ENCODE measurements around the gene RIC8A.
"Not testable (repeated sequence)": the region's sequence is repeated elsewhere in the genome, so short reads cannot be mapped to it uniquely, and the experiment has no call there.

RIC8A gene

GRCh38 chr11:207208-207862, at the start of gene RIC8A, which contains the start of gene BET1L:
Gene RIC8A (plus strand): TSS chr11:207708. CDS start chr11:208855, 1,147 bp downstream.
Gene BET1L (minus strand): TSS chr11:207399. CDS start chr11:207321, 78 bp downstream.
- DNase-seq (ENCODE audit: low read depth): peak; percentile 99

GRCh38 chr11:180242-180641, 27.3 kb upstream of the RIC8A start:
- not testable (repeated sequence) for DNase-seq (ENCODE audit: low read depth)

DNA sequence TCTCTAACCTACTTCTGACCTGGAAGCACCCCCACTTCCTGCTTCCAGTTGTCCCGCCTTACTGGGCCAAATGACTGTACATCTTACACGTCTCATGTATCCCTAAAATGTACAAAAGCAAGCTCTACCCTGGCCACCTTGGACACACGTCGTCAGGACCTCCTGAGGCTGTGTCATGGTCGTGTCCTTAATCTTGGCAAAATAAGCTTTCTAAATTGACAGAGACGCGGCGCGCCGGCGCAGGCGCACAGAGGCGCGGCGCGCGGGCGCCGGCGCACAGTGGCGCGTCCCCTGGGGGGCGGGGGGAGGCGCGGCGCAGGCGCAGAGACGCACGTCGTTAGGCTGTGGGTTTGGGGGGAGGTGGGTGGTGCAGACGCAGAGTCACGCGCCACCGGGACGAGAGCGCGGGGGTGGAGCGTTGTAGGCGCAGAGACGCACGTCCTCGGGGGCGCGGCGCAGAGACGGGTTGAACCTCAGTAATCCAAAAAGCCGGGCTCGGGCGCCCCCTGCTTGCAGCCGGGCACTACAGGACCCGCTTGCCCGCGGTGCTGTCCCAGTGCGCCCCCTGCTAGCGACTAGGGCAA, 18.2 kb upstream of the RIC8A start:
- DNase-seq (ENCODE audit: low read depth): not testable (repeated sequence)

DNA sequence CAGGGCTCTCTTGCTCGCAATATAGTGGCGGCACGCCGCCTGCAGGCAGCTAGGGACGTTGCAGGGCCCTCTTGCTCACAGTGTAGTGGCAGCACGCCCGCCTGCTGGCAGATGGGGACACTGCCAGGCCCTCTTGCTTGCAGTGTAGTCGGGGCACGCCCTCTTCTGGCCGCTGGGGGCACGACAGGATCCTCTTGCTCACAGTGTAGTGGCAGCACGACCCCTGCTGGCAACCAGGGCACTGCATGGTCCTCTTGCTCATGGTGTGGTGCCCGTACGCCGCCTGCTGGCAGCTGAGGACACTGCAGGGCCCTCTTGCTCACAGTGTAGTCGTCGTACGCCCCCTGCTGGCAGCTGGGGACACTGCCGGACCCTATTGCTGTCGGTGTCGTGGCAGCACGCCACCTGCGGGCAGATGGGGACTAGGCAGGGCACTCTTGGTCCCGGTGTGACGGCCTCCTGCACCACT, 17.6 kb upstream of the RIC8A start:
- DNase-seq (ENCODE audit: low read depth): not testable (repeated sequence)

- not testable (repeated sequence) for DNase-seq (ENCODE audit: low read depth)
Observed at GRCh38 chr11:190546-190945, 17.0 kb upstream of the RIC8A start.

- DNase-seq (ENCODE audit: low read depth): not testable (repeated sequence)
Observed at GRCh38 chr11:191490-192478, 15.7 kb upstream of the RIC8A start.

DNA sequence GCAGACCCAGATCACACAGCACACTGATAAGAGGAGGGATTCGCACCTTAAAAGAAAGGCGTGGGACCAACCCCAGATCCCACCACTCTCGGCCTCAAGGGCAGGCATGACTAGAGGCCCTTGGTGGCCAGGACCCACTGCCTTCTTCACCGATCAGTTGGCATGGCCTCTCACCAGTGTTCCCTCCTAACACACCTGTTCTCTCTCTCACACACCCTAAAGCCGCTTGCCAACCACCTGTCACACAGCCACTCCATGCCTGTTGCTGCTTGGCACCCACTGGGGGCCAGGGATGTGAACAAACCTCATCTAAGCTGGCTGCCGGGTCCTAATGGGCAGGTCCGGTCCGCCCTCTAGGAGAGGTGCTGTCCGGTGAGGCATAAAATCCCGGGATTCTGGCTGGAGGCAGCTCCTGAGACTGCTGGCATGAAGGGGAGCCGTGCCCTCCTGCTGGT, 14.8 kb upstream of the RIC8A start, which contains the start of gene SCGB1C1:
Gene SCGB1C1 (plus strand): TSS at position 405 of the 455 bp plus-strand sequence. CDS start 22 bp downstream, at position 427.
- not testable (repeated sequence) for DNase-seq (ENCODE audit: low read depth)

- DNase-seq (ENCODE audit: low read depth): not testable (repeated sequence)
Observed at GRCh38 chr11:193481-193880, 14.0 kb upstream of the RIC8A start.

- DNase-seq (ENCODE audit: low read depth): no peak
Observed at GRCh38 chr11:196786-197731, 10.4 kb upstream of the RIC8A start.

DNA sequence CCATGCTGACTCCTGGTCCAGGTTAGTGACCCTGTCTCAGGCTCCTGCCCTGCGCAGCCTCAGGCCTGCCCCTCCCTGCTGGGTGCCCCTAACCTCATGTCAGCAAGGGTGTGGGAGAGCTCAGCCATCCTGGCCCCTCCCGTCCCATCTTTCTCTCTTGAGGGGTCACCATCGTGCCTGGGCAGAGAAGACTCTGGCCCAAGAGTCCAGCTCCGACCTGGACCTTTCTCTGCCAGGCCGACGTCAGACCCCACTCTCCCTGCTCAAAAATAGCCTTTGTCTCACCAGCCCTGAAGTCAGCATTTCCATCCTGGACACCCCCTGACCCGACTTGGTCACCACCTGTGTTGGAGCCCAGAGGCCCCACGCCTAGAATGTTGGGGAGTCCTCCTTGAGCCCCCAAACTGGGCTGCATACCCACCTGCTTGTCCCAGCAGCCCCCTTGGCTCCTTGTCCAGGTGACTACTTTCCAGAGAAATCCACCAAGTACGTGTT, 9.7 kb upstream of the RIC8A start:
- no peak for DNase-seq (ENCODE audit: low read depth)

DNA sequence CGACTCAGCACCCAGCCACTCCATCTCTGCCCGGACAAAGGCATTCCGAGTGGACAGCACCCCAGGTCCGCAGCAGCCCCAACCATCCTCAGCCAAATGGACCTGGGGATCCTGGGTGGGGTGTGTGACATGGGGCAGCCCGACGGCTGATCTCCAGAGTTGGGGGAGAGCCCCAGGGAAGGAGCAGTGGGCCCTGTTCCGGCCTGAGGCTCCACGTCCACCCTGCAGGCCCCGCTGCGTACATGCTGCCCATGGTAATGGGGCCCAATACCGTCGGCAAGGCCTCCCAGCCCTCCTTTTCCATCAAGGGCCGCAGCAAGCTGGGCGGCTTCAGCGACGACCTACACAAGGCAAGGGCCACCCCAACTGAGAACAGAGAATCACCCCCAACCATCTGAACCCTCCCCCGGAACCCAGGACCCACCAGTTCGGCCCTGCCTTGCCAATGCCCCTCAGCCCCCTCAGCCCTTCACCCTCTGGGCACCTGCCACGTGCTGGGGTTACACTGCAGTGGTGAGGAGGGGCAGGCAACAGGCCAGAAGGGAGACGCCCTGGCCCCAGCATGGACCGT, 9.2 kb upstream of the RIC8A start:
- no peak for DNase-seq (ENCODE audit: low read depth)

DNA sequence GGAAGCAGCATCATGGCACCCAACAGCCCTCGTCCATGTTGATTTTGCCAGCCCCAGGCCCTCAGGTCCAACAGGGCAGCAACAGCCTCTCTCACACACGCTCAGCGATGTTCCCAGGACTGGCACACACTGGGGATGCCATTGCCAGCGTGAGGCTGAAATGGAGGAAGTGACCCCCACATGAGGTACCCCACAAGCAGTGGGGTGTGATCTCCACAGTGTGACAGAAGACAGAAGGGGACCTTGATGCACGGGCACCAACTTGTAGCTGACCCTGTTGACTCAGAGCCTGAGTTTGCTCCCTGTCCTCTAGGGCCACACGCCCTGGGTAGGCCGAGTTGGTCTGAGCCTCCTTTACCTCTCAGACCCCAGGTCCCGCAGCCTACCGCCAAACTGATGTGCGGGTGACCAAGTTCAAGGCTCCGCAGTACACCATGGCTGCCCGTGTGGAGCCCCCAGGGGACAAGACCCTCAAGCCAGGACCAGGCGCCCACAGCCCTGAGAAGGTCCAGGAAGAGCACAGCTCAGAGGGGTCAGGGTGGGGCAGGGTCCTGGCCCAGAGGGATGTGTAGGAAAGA, 8.4 kb upstream of the RIC8A start:
- DNase-seq (ENCODE audit: low read depth): no peak

DNA sequence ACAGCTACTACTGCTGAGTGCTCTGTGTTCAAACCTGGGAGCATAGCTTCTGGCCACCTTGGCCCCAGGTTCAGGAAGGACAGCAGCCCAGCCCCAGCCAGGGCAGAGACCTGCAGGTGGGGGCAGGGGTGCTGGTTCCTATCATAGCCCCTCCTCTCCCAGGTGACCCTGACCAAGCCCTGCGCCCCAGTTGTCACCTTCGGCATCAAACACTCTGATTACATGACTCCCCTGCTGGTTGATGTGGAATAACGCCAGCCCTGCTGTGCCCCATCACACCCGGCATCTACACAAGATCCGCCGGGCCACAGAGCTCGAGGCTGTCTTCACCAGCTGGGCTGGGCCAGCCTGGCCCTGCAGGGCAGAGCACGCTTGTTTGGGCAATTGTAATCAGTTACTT, 7.7 kb upstream of the RIC8A start:
- DNase-seq (ENCODE audit: low read depth): no peak

DNA sequence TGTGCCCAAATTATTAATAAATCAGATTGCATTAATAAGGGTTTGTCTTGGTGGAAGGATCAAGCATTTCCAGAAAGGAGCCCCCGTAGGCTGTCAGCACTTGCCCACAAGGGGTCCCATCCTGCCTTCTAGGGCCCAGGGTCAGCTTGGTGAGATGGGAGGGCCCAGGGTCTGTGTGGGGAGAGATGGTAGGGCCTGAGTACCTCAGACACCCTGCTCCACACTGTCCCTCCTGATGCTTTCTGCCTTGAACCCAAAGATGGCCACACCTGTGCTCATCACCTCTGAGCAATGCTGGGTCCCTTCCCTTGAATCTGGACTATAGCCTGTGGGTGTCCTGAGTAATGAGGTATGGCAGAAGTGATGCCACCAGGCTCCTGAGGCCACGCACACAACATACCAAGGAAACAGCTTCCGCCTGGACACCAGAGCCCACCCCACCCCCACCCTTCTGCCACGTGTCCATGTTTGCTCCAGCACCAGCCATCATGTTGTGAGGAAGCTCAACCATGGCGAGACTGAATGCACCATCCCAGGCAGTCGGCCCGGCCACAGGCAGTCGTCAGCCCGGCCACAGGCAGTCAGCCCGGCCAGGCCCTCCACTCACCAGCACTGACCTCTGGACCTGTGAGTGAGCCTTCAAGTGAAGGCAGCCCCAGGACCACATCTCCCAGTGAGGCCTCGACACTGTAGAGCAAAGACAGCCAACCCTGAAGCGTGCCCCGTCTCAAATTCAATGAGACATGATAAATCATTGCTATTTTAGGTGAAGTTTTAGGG, 7.1 kb upstream of the RIC8A start:
- no peak for DNase-seq (ENCODE audit: low read depth)

DNA sequence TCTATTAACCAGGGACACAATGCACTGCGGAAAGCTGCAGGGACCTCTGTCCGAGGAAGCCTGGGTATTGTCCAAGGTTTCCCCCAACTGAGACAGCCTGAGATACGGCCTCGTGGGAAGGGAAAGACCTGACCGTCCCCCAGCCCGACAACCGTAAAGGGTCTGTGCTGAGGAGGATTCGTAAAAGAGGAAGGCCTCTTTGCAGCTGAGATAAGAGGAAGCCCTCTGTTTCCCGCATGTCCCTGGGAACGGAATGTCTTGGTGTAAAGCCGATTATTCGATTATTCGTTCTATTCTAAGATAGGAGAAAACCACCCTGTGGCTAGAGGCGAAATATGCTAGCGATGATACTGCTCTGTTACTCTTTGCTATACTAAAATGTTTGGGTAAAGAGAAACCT, 5.5 kb upstream of the RIC8A start:
- DNase-seq (ENCODE audit: low read depth): no peak

DNA sequence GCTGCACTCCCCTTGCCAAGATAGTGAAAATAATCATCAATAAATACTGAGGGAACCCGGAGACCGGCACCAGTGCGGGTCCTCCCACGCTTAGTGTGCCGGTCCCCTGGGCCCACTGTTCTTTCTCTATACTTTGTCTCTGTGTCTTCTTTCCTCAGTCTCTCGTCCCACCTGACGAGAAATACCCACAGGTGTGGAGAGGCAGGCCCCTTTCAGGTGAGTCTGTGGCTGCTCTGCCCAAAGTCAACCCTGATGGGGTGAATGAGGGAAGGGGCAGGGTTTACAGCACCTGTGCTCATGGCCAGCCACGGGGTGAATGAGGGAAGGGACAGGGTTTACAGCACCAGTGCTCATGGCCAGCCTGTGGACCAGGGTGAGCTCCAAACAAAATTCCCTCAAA, 5.0 kb upstream of the RIC8A start:
- no peak for DNase-seq (ENCODE audit: low read depth)

GRCh38 chr11:203056-203944, 4.2 kb upstream of the RIC8A start:
- DNase-seq (ENCODE audit: low read depth): no peak

DNA sequence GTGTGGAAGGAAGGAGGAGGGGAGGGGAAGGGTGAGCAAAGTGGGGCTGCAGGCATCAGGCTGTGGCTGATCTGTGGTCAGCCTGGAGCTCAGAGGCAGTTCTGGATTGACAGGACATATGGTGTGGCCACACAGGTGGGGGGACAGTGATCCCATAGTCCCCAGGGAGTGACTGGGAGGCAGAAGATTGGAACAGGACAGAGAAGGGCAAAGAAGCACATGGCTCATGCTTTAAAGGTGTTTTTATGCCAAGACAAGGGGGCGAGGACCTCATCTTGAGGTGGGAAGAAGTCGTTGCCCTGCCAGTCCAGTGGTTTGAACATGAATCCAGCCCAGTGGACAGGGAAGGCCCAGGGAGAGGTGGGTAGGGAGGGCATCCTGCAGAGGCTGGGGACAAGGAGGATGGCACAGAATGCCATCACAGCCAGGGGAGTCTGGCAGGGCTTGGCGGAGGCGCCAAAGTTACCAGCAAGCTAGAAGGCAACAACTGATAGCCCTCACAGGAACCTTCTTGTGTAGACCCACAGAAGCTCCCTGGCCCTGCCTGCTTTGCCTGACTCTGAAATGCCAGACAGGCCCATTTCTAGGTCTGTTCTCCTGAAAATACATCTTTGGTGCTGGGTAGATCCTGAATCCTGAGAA, 3.4 kb upstream of the RIC8A start:
- DNase-seq (ENCODE audit: low read depth): no peak

All from iris pigment epithelial cell (primary cell).